ENCODE measurements around the gene PROZ.

The PROZ gene

GRCh38 chr13:113137691-113138298, 20.7 kb upstream of the PROZ start:
- no peaks in the 10 kb centered on the region for H3K9me3 ChIP-seq (ENCODE audit: control insufficient read depth in 1 of 2, low read length in 2 of 2)
- no peak overlapping the region for H3K27ac ChIP-seq (ENCODE audit: low read length)
- no peak overlapping the region for H3K4me3 ChIP-seq (ENCODE audit: low read depth in 1 of 2, low read length in 2 of 2)
- no peaks in the 10 kb centered on the region for H3K4me1 ChIP-seq (ENCODE audit: control insufficient read depth in 1 of 2, insufficient read depth in 2 of 2, low read length in 2 of 2)
- no peaks in the 10 kb centered on the region for H3K27me3 ChIP-seq (ENCODE audit: low read depth, low read length)
- no peaks in the 10 kb centered on the region for H3K36me3 ChIP-seq (ENCODE audit: control insufficient read depth in 1 of 2, insufficient read depth in 2 of 2, low read length in 2 of 2)

GRCh38 chr13:113138792-113139551, 19.5 kb upstream of the PROZ start:
- Histone ChIP-seq H3K27me3 (ENCODE audit: low read depth, low read length) (no peaks in the 10 kb centered on the region), H3K4me3 (ENCODE audit: low read depth in 1 of 2, low read length in 2 of 2) (no peak overlapping the region), H3K36me3 (ENCODE audit: control insufficient read depth in 1 of 2, insufficient read depth in 2 of 2, low read length in 2 of 2) (no peaks in the 10 kb centered on the region), H3K4me1 (ENCODE audit: control insufficient read depth in 1 of 2, insufficient read depth in 2 of 2, low read length in 2 of 2) (no peaks in the 10 kb centered on the region), H3K9me3 (ENCODE audit: control insufficient read depth in 1 of 2, low read length in 2 of 2) (no peaks in the 10 kb centered on the region), H3K27ac (ENCODE audit: low read length) (no peak overlapping the region)

GRCh38 chr13:113139577-113139976, 18.9 kb upstream of the PROZ start:
- Histone ChIP-seq H3K36me3 (ENCODE audit: control insufficient read depth in 1 of 2, insufficient read depth in 2 of 2, low read length in 2 of 2) (no peaks in the 10 kb centered on the region), H3K27me3 (ENCODE audit: low read depth, low read length) (no peaks in the 10 kb centered on the region), H3K9me3 (ENCODE audit: control insufficient read depth in 1 of 2, low read length in 2 of 2) (no peaks in the 10 kb centered on the region), H3K4me1 (ENCODE audit: control insufficient read depth in 1 of 2, insufficient read depth in 2 of 2, low read length in 2 of 2) (no peaks in the 10 kb centered on the region), H3K27ac (ENCODE audit: low read length) (no peak overlapping the region), H3K4me3 (ENCODE audit: low read depth in 1 of 2, low read length in 2 of 2) (no peak overlapping the region)

- Histone ChIP-seq H3K4me3 (ENCODE audit: low read depth in 1 of 2, low read length in 2 of 2) (no peak overlapping the region), H3K9me3 (ENCODE audit: control insufficient read depth in 1 of 2, low read length in 2 of 2) (no peaks in the 10 kb centered on the region), H3K27ac (ENCODE audit: low read length) (no peak overlapping the region), H3K36me3 (ENCODE audit: control insufficient read depth in 1 of 2, insufficient read depth in 2 of 2, low read length in 2 of 2) (no peaks in the 10 kb centered on the region), H3K27me3 (ENCODE audit: low read depth, low read length) (no peaks in the 10 kb centered on the region), H3K4me1 (ENCODE audit: control insufficient read depth in 1 of 2, insufficient read depth in 2 of 2, low read length in 2 of 2) (no peaks in the 10 kb centered on the region)
Observed at GRCh38 chr13:113140677-113141600, 17.5 kb upstream of the PROZ start.

GRCh38 chr13:113141601-113141970, 16.9 kb upstream of the PROZ start:
- no peaks in the 10 kb centered on the region for H3K27me3 ChIP-seq (ENCODE audit: low read depth, low read length)
- no peaks in the 10 kb centered on the region for H3K9me3 ChIP-seq (ENCODE audit: control insufficient read depth in 1 of 2, low read length in 2 of 2)
- H3K27ac ChIP-seq (ENCODE audit: low read length): no peak overlapping the region
- no peaks in the 10 kb centered on the region for H3K4me1 ChIP-seq (ENCODE audit: control insufficient read depth in 1 of 2, insufficient read depth in 2 of 2, low read length in 2 of 2)
- no peaks in the 10 kb centered on the region for H3K36me3 ChIP-seq (ENCODE audit: control insufficient read depth in 1 of 2, insufficient read depth in 2 of 2, low read length in 2 of 2)
- H3K4me3 ChIP-seq (ENCODE audit: low read depth in 1 of 2, low read length in 2 of 2): no peak overlapping the region

GRCh38 chr13:113142876-113143275, 15.6 kb upstream of the PROZ start:
- no peaks in the 10 kb centered on the region for H3K36me3 ChIP-seq (ENCODE audit: control insufficient read depth in 1 of 2, insufficient read depth in 2 of 2, low read length in 2 of 2)
- no peaks in the 10 kb centered on the region for H3K4me1 ChIP-seq (ENCODE audit: control insufficient read depth in 1 of 2, insufficient read depth in 2 of 2, low read length in 2 of 2)
- no peak overlapping the region for H3K27ac ChIP-seq (ENCODE audit: low read length)
- no peaks in the 10 kb centered on the region for H3K27me3 ChIP-seq (ENCODE audit: low read depth, low read length)
- H3K9me3 ChIP-seq (ENCODE audit: control insufficient read depth in 1 of 2, low read length in 2 of 2): no peaks in the 10 kb centered on the region
- H3K4me3 ChIP-seq (ENCODE audit: low read depth in 1 of 2, low read length in 2 of 2): no peak overlapping the region

- Histone ChIP-seq H3K4me3 (ENCODE audit: low read depth in 1 of 2, low read length in 2 of 2) (no peak overlapping the region), H3K9me3 (ENCODE audit: control insufficient read depth in 1 of 2, low read length in 2 of 2) (no peaks in the 10 kb centered on the region)
Observed at GRCh38 chr13:113143466-113144254, 14.8 kb upstream of the PROZ start.

GRCh38 chr13:113144255-113144629, 14.2 kb upstream of the PROZ start:
- no peaks in the 10 kb centered on the region for H3K4me1 ChIP-seq (ENCODE audit: control insufficient read depth in 1 of 2, insufficient read depth in 2 of 2, low read length in 2 of 2)

More at GRCh38 chr13:113143466-113144254, 14.8 kb upstream of the PROZ start:
- H3K27me3 ChIP-seq (ENCODE audit: low read depth, low read length): no peaks in the 10 kb centered on the region
- H3K36me3 ChIP-seq (ENCODE audit: control insufficient read depth in 1 of 2, insufficient read depth in 2 of 2, low read length in 2 of 2): no peaks in the 10 kb centered on the region
- H3K27ac ChIP-seq (ENCODE audit: low read length): no peak overlapping the region
- H3K4me1 ChIP-seq (ENCODE audit: control insufficient read depth in 1 of 2, insufficient read depth in 2 of 2, low read length in 2 of 2): no peaks in the 10 kb centered on the region

GRCh38 chr13:113145496-113145895, 13.0 kb upstream of the PROZ start:
- Histone ChIP-seq H3K9me3 (ENCODE audit: control insufficient read depth in 1 of 2, low read length in 2 of 2) (no peaks in the 10 kb centered on the region), H3K27ac (ENCODE audit: low read length) (no peak overlapping the region), H3K36me3 (ENCODE audit: control insufficient read depth in 1 of 2, insufficient read depth in 2 of 2, low read length in 2 of 2) (no peaks in the 10 kb centered on the region), H3K27me3 (ENCODE audit: low read depth, low read length) (no peaks in the 10 kb centered on the region), H3K4me1 (ENCODE audit: control insufficient read depth in 1 of 2, insufficient read depth in 2 of 2, low read length in 2 of 2) (no peaks in the 10 kb centered on the region), H3K4me3 (ENCODE audit: low read depth in 1 of 2, low read length in 2 of 2) (no peak overlapping the region)

More at GRCh38 chr13:113144255-113144629, 14.2 kb upstream of the PROZ start:
- Histone ChIP-seq H3K4me3 (ENCODE audit: low read depth in 1 of 2, low read length in 2 of 2) (no peak overlapping the region), H3K36me3 (ENCODE audit: control insufficient read depth in 1 of 2, insufficient read depth in 2 of 2, low read length in 2 of 2) (no peaks in the 10 kb centered on the region), H3K9me3 (ENCODE audit: control insufficient read depth in 1 of 2, low read length in 2 of 2) (no peaks in the 10 kb centered on the region), H3K27me3 (ENCODE audit: low read depth, low read length) (no peaks in the 10 kb centered on the region), H3K27ac (ENCODE audit: low read length) (no peak overlapping the region)

GRCh38 chr13:113145911-113146598, 12.4 kb upstream of the PROZ start:
- H3K27me3 ChIP-seq (ENCODE audit: low read depth, low read length): no peaks in the 10 kb centered on the region
- H3K36me3 ChIP-seq (ENCODE audit: control insufficient read depth in 1 of 2, insufficient read depth in 2 of 2, low read length in 2 of 2): no peaks in the 10 kb centered on the region
- H3K9me3 ChIP-seq (ENCODE audit: control insufficient read depth in 1 of 2, low read length in 2 of 2): no peaks in the 10 kb centered on the region
- no peaks in the 10 kb centered on the region for H3K4me1 ChIP-seq (ENCODE audit: control insufficient read depth in 1 of 2, insufficient read depth in 2 of 2, low read length in 2 of 2)
- no peak overlapping the region for H3K27ac ChIP-seq (ENCODE audit: low read length)
- H3K4me3 ChIP-seq (ENCODE audit: low read depth in 1 of 2, low read length in 2 of 2): no peak overlapping the region
